Stimulated activated CD8-positive, alpha-beta memory T cell treated with anti-CD3 and anti-CD28 coated beads, Interleukin-15, amount 100 ng/mL, for 4 hours (primary cell): Measurements from ENCODE around the gene SNTB2.

Source experiments
- DNase-seq, 2 donors: peaks; one replicate each; pipeline ENCODE4 v3.0.0-alpha.2; 2020; ENCODE audit warnings: low read depth in 2 of 2

Gene SNTB2

GRCh38 chr16:69180011-69180338 lies 7.0 kb upstream of the SNTB2 start:
- DNase-seq = no peak

GRCh38 chr16:69182730-69183416 lies 4.1 kb upstream of the SNTB2 start:
- no peak for DNase-seq

- DNase-seq = peak in 1 of 2 donors; percentile 20
Measured at GRCh38 chr16:69187446-69188235, 677 bp downstream of the SNTB2 start.

- no peak for DNase-seq
Measured at GRCh38 chr16:69188236-69188549, 1.2 kb downstream of the SNTB2 start.

GRCh38 chr16:69188716-69189115 lies 1.8 kb downstream of the SNTB2 start:
- DNase-seq = no peak

- no peak for DNase-seq
Measured at GRCh38 chr16:69190046-69190588, 3.2 kb downstream of the SNTB2 start.

DNA sequence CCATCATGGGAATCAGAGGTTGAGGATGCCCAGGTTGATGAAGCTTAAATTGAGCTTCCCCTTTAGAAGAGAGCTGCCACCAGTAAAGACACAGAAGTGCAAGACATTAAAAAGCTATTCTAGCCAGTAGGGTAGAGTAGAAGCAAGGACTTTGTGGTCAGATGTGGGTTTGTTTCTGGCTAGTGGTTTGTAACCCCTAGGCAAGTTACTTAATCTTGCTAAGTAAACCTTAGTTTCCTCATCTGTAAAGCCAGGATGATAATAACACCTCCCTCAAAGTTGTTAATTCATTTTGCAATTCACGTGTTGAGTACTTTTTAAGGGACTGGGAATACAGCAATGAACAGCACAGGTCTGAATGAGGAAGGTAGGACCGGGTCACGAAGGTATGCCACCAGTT lies 3.6 kb downstream of the SNTB2 start:
- no peak for DNase-seq

DNA sequence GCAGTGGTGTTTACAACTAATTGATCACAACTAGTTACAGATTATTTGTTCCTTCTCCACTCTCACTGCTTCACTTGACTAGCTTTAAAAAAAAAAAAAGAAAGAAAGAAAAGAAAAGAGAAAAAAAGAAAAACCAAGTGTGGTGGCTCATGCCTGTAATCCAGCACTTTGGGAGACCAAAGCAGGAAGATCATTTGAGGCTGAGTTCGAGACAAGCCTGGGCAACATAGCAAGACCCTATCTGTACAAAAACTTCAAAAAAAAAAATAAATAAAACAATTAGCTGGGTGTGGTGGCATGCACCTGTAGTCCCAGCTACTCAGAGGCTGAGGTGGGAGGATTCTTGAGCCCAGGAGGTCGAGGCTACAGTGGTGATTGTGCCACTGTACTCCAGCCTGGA lies 4.2 kb downstream of the SNTB2 start:
- DNase-seq = no peak

- DNase-seq = no peak
Measured at GRCh38 chr16:69193855-69194254, 6.9 kb downstream of the SNTB2 start.

DNA sequence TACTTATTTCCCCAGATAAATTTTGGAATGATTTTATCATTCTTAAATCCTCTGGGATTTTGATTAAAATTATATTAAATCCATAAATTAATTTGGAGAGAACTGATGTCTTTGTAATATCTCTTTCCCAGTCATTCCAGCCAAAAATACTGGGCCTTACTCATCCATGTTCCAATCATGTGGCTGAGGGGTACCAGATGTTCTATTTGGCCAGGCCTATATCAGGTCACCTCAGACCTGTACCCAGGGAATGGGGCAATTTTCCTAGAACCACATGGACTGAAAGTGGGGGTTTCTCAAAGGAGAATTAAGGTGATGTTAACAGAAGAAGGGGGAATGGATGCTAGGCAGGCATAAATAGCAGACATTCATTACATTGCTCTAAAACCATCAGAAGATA lies 7.5 kb downstream of the SNTB2 start:
- DNase-seq = no peak

DNA sequence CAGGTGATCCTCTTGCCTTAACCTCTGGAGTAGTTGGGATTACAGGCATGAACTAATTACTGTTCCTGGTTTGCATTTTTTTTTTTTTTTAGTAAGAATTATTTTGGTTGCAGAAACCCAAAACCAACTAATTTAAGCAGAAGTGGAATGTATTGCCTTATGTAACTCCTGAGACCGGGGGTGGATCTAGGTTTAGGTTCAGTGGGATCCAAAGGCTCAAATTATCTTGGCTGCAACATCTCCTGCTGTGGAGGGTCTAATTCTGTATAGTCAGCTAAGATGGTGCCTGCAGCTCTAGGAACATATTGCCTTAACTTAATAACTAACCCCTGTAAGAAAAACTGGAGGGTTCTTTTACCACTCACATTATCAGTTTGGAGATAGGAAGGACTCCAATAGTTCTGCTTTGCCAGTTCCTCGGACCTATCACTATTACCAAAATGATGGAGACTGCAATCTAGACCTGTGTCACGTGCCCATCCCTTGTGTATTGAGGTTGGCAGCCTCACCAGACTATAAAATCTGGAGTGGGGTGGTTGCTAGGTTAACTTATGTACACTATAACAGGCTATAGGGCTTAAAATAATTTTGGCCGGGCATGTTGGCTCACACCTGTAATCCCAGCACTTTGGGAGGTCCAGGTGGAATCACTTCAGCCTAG lies 8.5 kb downstream of the SNTB2 start:
- no peak for DNase-seq

GRCh38 chr16:69197573-69197972 lies 10.6 kb downstream of the SNTB2 start:
- no peak for DNase-seq

GRCh38 chr16:69199382-69199781 lies 12.4 kb downstream of the SNTB2 start:
- no peak for DNase-seq

- DNase-seq = no peak
Measured at GRCh38 chr16:69201291-69201690, 14.3 kb downstream of the SNTB2 start.

- no peak for DNase-seq
Measured at GRCh38 chr16:69201787-69202186, 14.8 kb downstream of the SNTB2 start.

- no peak for DNase-seq
Measured at GRCh38 chr16:69204172-69204571, 17.2 kb downstream of the SNTB2 start.

DNA sequence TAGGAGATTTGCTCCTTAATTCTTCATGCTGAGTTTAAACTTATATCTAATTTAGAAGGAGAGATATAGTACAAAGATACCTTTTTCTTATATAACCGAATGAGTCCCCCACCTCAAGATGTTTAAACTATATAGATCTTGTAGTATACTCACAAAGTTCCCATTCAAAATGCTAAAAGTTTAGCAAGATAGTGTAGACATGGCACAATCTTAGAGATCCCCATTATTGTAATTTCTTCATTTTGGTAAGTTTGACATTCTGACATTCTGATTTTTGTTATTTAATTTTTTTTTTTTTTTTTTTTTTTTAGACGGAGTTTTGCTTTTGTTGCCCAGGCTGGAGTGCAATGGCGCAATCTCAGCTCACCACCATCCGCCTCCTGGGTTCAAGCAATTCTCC lies 22.8 kb downstream of the SNTB2 start:
- DNase-seq = no peak

DNA sequence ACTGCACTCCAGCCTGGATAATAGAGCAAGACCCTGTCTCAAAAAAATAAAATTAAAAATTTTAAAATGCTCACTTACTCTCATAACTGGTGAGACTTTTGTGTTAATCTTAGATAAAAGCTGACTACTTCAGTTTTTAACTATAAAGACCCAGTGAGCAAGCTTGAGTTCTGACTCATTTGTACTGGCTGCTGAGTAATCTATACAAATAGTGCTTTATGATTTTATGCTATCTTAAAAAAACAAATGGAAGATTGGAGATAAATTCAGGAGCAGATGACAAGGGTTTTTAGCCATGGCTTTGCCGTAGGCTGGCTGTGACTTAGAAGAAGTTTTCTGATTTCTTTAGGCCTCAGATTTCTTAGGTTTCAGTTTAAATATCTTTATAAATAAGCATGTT lies 30.5 kb downstream of the SNTB2 start:
- DNase-seq = no peak

DNA sequence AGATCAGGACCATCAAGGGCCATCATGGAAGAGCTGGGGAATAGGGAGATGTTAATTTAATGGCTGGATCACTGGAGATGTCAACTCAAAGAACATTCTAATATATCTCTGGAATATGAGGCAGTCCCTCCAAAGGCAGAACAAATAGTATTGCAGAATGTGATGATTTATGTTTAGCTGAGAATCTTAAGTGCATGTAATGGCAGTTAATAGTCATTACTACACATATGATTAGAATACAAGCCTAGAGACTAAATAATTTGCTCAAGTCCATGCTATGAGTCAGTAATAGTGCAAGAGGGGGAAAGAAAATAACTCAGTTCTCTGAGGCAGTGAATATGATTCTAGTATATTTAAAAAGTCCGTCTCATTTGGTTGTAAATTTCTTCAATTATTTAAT lies 32.3 kb downstream of the SNTB2 start:
- DNase-seq = no peak

DNA sequence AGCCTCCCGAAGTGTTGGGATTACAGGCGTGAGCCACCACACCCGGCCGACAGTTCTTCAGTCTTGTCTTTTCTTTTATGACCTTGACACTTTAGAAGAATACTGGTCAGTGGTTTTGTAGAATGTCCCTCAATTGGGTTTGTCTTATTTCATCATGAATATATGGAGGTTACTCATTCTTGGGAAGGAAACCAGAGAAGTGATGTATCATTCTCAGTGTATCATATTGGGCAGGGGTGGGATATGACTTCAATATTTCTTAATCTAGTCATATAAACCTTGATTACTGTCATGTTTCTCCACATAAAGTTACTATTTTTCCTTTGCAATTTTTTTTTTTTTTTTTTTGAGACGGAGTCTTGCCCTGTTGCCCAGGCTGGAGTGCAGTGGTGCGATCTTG lies 36.9 kb downstream of the SNTB2 start:
- DNase-seq = no peak

GRCh38 chr16:69225121-69225520 lies 38.2 kb downstream of the SNTB2 start:
- no peak for DNase-seq

DNA sequence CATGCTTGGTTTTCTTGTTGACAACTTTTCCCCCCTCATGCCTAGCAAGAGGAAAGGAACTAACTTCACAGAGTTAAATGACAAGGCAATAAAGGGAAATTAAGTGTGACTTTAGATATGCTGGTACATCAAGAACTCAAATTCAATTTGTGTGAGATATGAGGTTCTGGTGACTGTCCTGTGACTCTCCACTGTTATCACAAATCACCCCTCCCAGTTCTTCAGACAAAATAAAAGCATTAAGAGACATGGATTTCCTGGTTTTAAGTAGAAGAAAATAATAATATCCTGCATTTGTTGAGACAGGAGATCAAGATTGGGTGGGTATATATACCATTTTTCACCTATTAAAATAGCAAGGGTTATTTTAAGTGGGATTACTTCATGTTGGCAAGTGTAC lies 46.2 kb downstream of the SNTB2 start:
- DNase-seq = no peak

GRCh38 chr16:69234460-69234859 lies 47.5 kb downstream of the SNTB2 start:
- DNase-seq = no peak
